ENCODE measurements around the gene FTSJ3.

GRCh38 chr17:63785556-63785955 lies 41.9 kb downstream of the FTSJ3 start:
- TF ChIP-seq CTCF (IDR thresholded peaks at IDR 0.05): no peak
- no peak for TF ChIP-seq POLR2A (IDR thresholded peaks at IDR 0.05)
- TF ChIP-seq EP300 (IDR thresholded peaks at IDR 0.05): no peak
- TF ChIP-seq POLR2AphosphoS5 (IDR thresholded peaks at IDR 0.05): no peak

All from sigmoid colon (tissue), 4 donors.